ENCODE results near the gene CCDC74B. TPM values are rescaled to one million over a fixed set of nuclear protein-coding genes. Genes with fewer than 3 reads are reported as not detected.
"Not testable (repeated sequence)": the region's sequence is repeated elsewhere in the genome, so short reads cannot be mapped to it uniquely, and the experiment has no call there.

The CCDC74B gene
- total and polyA plus RNA-seq, 2 of the 8 experiments (the other 6 are each of a cell fraction or from before 2014, with no cell fraction given), result 6.4 to 6.7 TPM

GRCh38 chr2:130129120-130129829, 15.6 kb downstream of the CCDC74B start, which contains the start of gene POTEF:
TSS of gene POTEF (minus strand) at chr2:130129222. CDS start at chr2:130120515, 8,707 bp downstream.
- H3K23ac ChIP-seq (ENCODE audit: insufficient read length); H2BK15ac ChIP-seq (ENCODE audit: low read length); H2BK12ac ChIP-seq (ENCODE audit: low read depth, low read length); H4K20me1 ChIP-seq (replicated peaks in 1 of 2; ENCODE audit: control insufficient read depth in 1 of 2, insufficient read depth in 2 of 2, low read length in 2 of 2); H3K23me2 ChIP-seq (ENCODE audit: low read depth, low read length); H2BK20ac ChIP-seq (ENCODE audit: low read length); H4K5ac ChIP-seq (ENCODE audit: insufficient read length, low read depth, low read length); H3K36me3 ChIP-seq (ENCODE audit: control insufficient read depth in 2 of 4, insufficient read depth in 4 of 4, low read length in 3 of 4); H3K79me2 ChIP-seq (ENCODE audit: control insufficient read depth in 1 of 2, insufficient read depth in 2 of 2, low read length in 2 of 2); H2BK5ac ChIP-seq (ENCODE audit: low read depth, low read length); CTCF ChIA-PET (ENCODE audit: partially characterized antibody); H2AFZ ChIP-seq (ENCODE audit: low read length); H3K27ac ChIP-seq (ENCODE audit: low read depth, low read length); H3K79me1 ChIP-seq (ENCODE audit: low read depth, low read length); H3K9ac ChIP-seq (replicated peaks in 1 of 4; ENCODE audit: extremely low read depth in 1 of 4, low read depth in 3 of 4, low read length in 3 of 4); H3K27me3 ChIP-seq (replicated peaks in 1 of 4; ENCODE audit: control insufficient read depth in 3 of 4, extremely low read depth in 1 of 4, insufficient read depth in 3 of 4, low read length in 3 of 4); H3K56ac ChIP-seq (replicated peaks; ENCODE audit: insufficient read length, low read depth, low read length); H3K18ac ChIP-seq (ENCODE audit: extremely low read depth, low read length); H2AK5ac ChIP-seq (ENCODE audit: low read depth, low read length); H3K4ac ChIP-seq (replicated peaks; ENCODE audit: insufficient read length, low read depth, low read length); H2BK120ac ChIP-seq (replicated peaks; ENCODE audit: low read depth, low read length); H4K8ac ChIP-seq (ENCODE audit: extremely low read depth, insufficient read depth, low read length); FAIRE-seq; H3K9me3 ChIP-seq (ENCODE audit: insufficient read depth in 2 of 2, low read depth in 1 of 2, low read length in 1 of 2); H3K14ac ChIP-seq (ENCODE audit: insufficient read length); H3K4me1 ChIP-seq (replicated peaks in 1 of 4; ENCODE audit: control insufficient read depth in 3 of 4, insufficient read depth in 4 of 4, low read length in 3 of 4); H3K4me2 ChIP-seq (ENCODE audit: insufficient read depth in 1 of 2, low read depth in 2 of 2, low read length in 2 of 2); H4K91ac ChIP-seq (replicated peaks; ENCODE audit: insufficient read length, low read length): not testable (repeated sequence)
- peak within 1 kb of the TSS in 2 of 4 experiments; percentile 41 to 55; a peak in 3 of 8 replicates for H3K4me3 ChIP-seq (ENCODE audit: extremely low read depth in 1 of 4, insufficient read depth in 2 of 4, low read depth in 3 of 4, low read length in 4 of 4)
- POLR2A ChIA-PET (ENCODE audit: partially characterized antibody), result interaction anchor here (0.7 kb wide), 1 partner anchor 1080 kb away, joined by 9 read pairs; the partner anchor contains the start of gene POTEE
- 73% methylated on average over 10 of the region's 29 CpGs; no CpG with 5 or more reads in 1 of the 2 experiments for WGBS, 2 experiments (ENCODE audit: extremely low coverage in 1 of 2, insufficient coverage in 1 of 2, insufficient read length in 1 of 2, insufficient replicate concordance in 2 of 2, low coverage in 1 of 2, low lambda C conversion rate in 2 of 2, missing lambda C conversion rate in 1 of 2)
- peak in 1 of 2 experiments; percentile 10 for DNase-seq (ENCODE audit: low read depth in 1 of 2, low spot score in 2 of 2)
- TF ChIP-seq SP1 (IDR thresholded peaks at IDR 0.05; ENCODE audit: low read depth, low read length) (0 out of 2 replicates have a peak, but pooled peaks have one; percentile 32), POLR2AphosphoS5 (IDR thresholded peaks at IDR 0.05; ENCODE audit: low read depth, low read length) (peak; percentile 32; the same call in 1 of the 2 replicates), MAX (IDR thresholded peaks at IDR 0.05) (peak; percentile 37; the same call in 1 of the 2 replicates), TBP (IDR thresholded peaks at IDR 0.05; ENCODE audit: low read depth, low read length) (peak; percentile 50), TAF1 (IDR thresholded peaks at IDR 0.05; ENCODE audit: low read depth, low read length) (0 out of 2 replicates have a peak, but pooled peaks have one; percentile 29)

All from H1 (cell line).